Activated CD8-positive, alpha-beta memory T cell treated with anti-CD3 and anti-CD28 coated beads for 24 hours (primary cell): ENCODE results near the gene CLOCK.

Experiments used
- DNase-seq: peaks from one replicate; pipeline ENCODE4 v3.0.0-alpha.2; 2020

Gene CLOCK

GRCh38 chr4:55540271-55540670 is 6.4 kb downstream of the CLOCK start:
- DNase-seq, result no peak

- DNase-seq, result no peak
Measured at GRCh38 chr4:55539658-55540057, 7.1 kb downstream of the CLOCK start.

- no peak for DNase-seq
Measured at GRCh38 chr4:55538531-55538930, 8.2 kb downstream of the CLOCK start.

GRCh38 chr4:55534306-55534705 is 12.4 kb downstream of the CLOCK start:
- no peak for DNase-seq

GRCh38 chr4:55530691-55531090 is 16.0 kb downstream of the CLOCK start:
- DNase-seq, result no peak

GRCh38 chr4:55530167-55530566 is 16.5 kb downstream of the CLOCK start:
- no peak for DNase-seq

- DNase-seq, result no peak
Measured at GRCh38 chr4:55528491-55528890, 18.2 kb downstream of the CLOCK start.

- DNase-seq, result no peak
Measured at GRCh38 chr4:55524844-55525571, 21.7 kb downstream of the CLOCK start.

- DNase-seq, result no peak
Measured at GRCh38 chr4:55518442-55518841, 28.3 kb downstream of the CLOCK start.

GRCh38 chr4:55517526-55518229 is 29.0 kb downstream of the CLOCK start:
- no peak for DNase-seq

GRCh38 chr4:55512922-55513571 is 33.7 kb downstream of the CLOCK start:
- DNase-seq, result no peak

GRCh38 chr4:55512077-55512476 is 34.6 kb downstream of the CLOCK start:
- DNase-seq, result no peak

GRCh38 chr4:55510685-55511084 is 36.0 kb downstream of the CLOCK start:
- no peak for DNase-seq

GRCh38 chr4:55509266-55509665 is 37.4 kb downstream of the CLOCK start:
- no peak for DNase-seq

GRCh38 chr4:55507612-55508011 is 39.1 kb downstream of the CLOCK start:
- DNase-seq, result no peak

- no peak for DNase-seq
Measured at GRCh38 chr4:55503169-55503568, 43.5 kb downstream of the CLOCK start.

- no peak for DNase-seq
Measured at GRCh38 chr4:55500072-55500471, 46.6 kb downstream of the CLOCK start.

- DNase-seq, result no peak
Measured at GRCh38 chr4:55499495-55499894, 47.2 kb downstream of the CLOCK start.

GRCh38 chr4:55498051-55498450 is 48.7 kb downstream of the CLOCK start:
- DNase-seq, result no peak

- no peak for DNase-seq
Measured at GRCh38 chr4:55491486-55491885, 55.2 kb downstream of the CLOCK start.

- DNase-seq, result no peak
Measured at GRCh38 chr4:55488716-55489115, 58.0 kb downstream of the CLOCK start.

GRCh38 chr4:55485821-55486220 is 60.9 kb downstream of the CLOCK start:
- no peak for DNase-seq

GRCh38 chr4:55483315-55483714 is 63.4 kb downstream of the CLOCK start:
- no peak for DNase-seq
